OCI-LY1 (cell line): ENCODE measurements around the gene TMEM156.
A peak's percentile ranks its signal among the peaks of the same experiment; 100 is the strongest.

Experiments
- H2AFZ ChIP-seq: fragments of 200-600 bp; sonication (generic), shearing (Covaris generic); 2 replicates; pipeline ENCODE4 v1.6.0; 2014; ENCODE audit warnings: antibody characterized with exemption, mild to moderate bottlenecking, low read length
- H3F3A ChIP-seq: fragments of 200-600 bp; sonication (generic), shearing (Covaris generic); 2 replicates; pipeline ENCODE4 v1.6.0; 2014; ENCODE audit warnings: mild to moderate bottlenecking, antibody characterized with exemption, low read length, moderate library complexity; ENCODE audit not compliant: insufficient read depth
- H3K27ac ChIP-seq: fragments of 200-600 bp; sonication (generic); 2 replicates; pipeline ENCODE4 v1.5.1; 2014; ENCODE audit warnings: low read length, mixed run types, mild to moderate bottlenecking, low read depth; ENCODE audit not compliant: poor library complexity, severe bottlenecking
- H3K27me3 ChIP-seq: fragments of 200-600 bp; sonication (generic); 2 replicates; pipeline ENCODE4 v1.6.0; 2014; ENCODE audit warnings: antibody characterized with exemption, mild to moderate bottlenecking, low read length, moderate library complexity; ENCODE audit not compliant: insufficient read depth
- H3K36me3 ChIP-seq: fragments of 200-600 bp; sonication (generic); 2 replicates; pipeline ENCODE4 v1.6.1; 2014; ENCODE audit warnings: mild to moderate bottlenecking, antibody characterized with exemption, low read length, moderate library complexity, mixed read lengths; ENCODE audit not compliant: insufficient read depth
- H3K4me1 ChIP-seq: fragments of 200-600 bp; sonication (generic); 2 replicates; pipeline ENCODE4 v1.5.1; 2014; ENCODE audit warnings: mild to moderate bottlenecking, low read length, moderate library complexity; ENCODE audit not compliant: insufficient read depth, severe bottlenecking
- H3K4me2 ChIP-seq: fragments of 200-600 bp; sonication (generic), shearing (Covaris generic); 2 replicates; pipeline ENCODE4 v1.6.1; 2014; ENCODE audit warnings: low read length
- H3K4me3 ChIP-seq: fragments of 200-600 bp; sonication (generic); 2 replicates; pipeline ENCODE4 v1.5.1; 2014; ENCODE audit warnings: low read length, low read depth, mild to moderate bottlenecking, mixed read lengths; ENCODE audit not compliant: poor library complexity, severe bottlenecking
- H3K79me2 ChIP-seq: fragments of 200-600 bp; shearing (Covaris generic); 2 replicates; pipeline ENCODE4 v1.6.1; 2016; ENCODE audit warnings: mixed run types, low read length, mixed read lengths; ENCODE audit not compliant: insufficient read depth
- H3K9ac ChIP-seq: fragments of 200-600 bp; sonication (generic), shearing (Covaris generic); 2 replicates; pipeline ENCODE4 v1.6.1; 2014; ENCODE audit warnings: mild to moderate bottlenecking, low read length, mixed read lengths
- H3K9me2 ChIP-seq: fragments of 200-600 bp; sonication (generic), shearing (Covaris generic); 2 replicates; pipeline ENCODE4 v1.6.1; 2014; ENCODE audit warnings: low read depth, mild to moderate bottlenecking, low read length, mixed read lengths
- H3K9me3 ChIP-seq: fragments of 200-600 bp; shearing (Covaris generic); 2 replicates; pipeline ENCODE4 v1.6.1; 2014; ENCODE audit warnings: low read length, mixed read lengths
- H4K20me1 ChIP-seq: fragments of 200-600 bp; sonication (generic), shearing (Covaris generic); 2 replicates; pipeline ENCODE4 v1.6.0; 2016; ENCODE audit warnings: mild to moderate bottlenecking, low read length; ENCODE audit not compliant: insufficient read depth
- CTCF ChIP-seq: fragments of 200-600 bp; sonication (generic), shearing (Covaris generic); IDR thresholded peaks from 2 replicates; pipeline ENCODE4 v1.5.1; 2017; ENCODE audit warnings: mild to moderate bottlenecking, antibody characterized with exemption, low read length, moderate library complexity, mixed read lengths
- EZH2 ChIP-seq: fragments of 200-600 bp; sonication (generic), shearing (Covaris generic); IDR thresholded peaks from 2 replicates; pipeline ENCODE4 v1.8.0; 2017; ENCODE audit warnings: borderline replicate concordance, mixed run types, mild to moderate bottlenecking, antibody characterized with exemption, low read length, moderate library complexity, mixed read lengths

Gene TMEM156

GRCh38 chr4:39048311-39048710 is 16.1 kb upstream of the TMEM156 start:
- Histone ChIP-seq H3K4me1 (peaks cover 71% of the 10 kb centered on the region), H4K20me1 (no peaks in the 10 kb centered on the region), H3K9ac (no peak overlapping the region), H3K4me2 (peak overlapping the region; percentile 91; the same call in 1 of the 2 replicates), H3K36me3 (peaks cover 10% of the 10 kb centered on the region; the same call in 1 of the 2 replicates), H2AFZ (no peak overlapping the region), H3K9me3 (no peaks in the 10 kb centered on the region), H3K27ac (peak overlapping the region; percentile 85), H3F3A (no peaks in the 10 kb centered on the region), H3K79me2 (peaks cover 74% of the 10 kb centered on the region), H3K4me3 (peak overlapping the region; percentile 69), H3K9me2 (no peaks in the 10 kb centered on the region), H3K27me3 (no peaks in the 10 kb centered on the region)
- TF ChIP-seq CTCF (no peak), EZH2 (no peak)

GRCh38 chr4:39047681-39048080 is 15.5 kb upstream of the TMEM156 start:
- peak overlapping the region; percentile 85 for H3K27ac ChIP-seq
- H3K9me3 ChIP-seq = no peaks in the 10 kb centered on the region
- TF ChIP-seq CTCF (no peak), EZH2 (no peak)
- H2AFZ ChIP-seq = no peak overlapping the region
- peaks cover 10% of the 10 kb centered on the region; the same call in 1 of the 2 replicates for H3K36me3 ChIP-seq
- no peaks in the 10 kb centered on the region for H3K9me2 ChIP-seq
- no peaks in the 10 kb centered on the region for H3K27me3 ChIP-seq
- peaks cover 71% of the 10 kb centered on the region for H3K4me1 ChIP-seq
- peak overlapping the region; percentile 91 for H3K4me2 ChIP-seq
- no peaks in the 10 kb centered on the region for H4K20me1 ChIP-seq
- peak overlapping the region; percentile 69 for H3K4me3 ChIP-seq
- H3F3A ChIP-seq = no peaks in the 10 kb centered on the region
- H3K79me2 ChIP-seq = peaks cover 68% of the 10 kb centered on the region
- peak overlapping the region; percentile 14; the same call in 1 of the 2 replicates for H3K9ac ChIP-seq

GRCh38 chr4:39046249-39046648 is 14.0 kb upstream of the TMEM156 start:
- no peak for TF ChIP-seq CTCF
- no peak for TF ChIP-seq EZH2
- Histone ChIP-seq H3K9ac (peak overlapping the region; percentile 85), H3K4me1 (peaks cover 75% of the 10 kb centered on the region), H3K36me3 (peaks cover 10% of the 10 kb centered on the region; the same call in 1 of the 2 replicates), H3K27me3 (no peaks in the 10 kb centered on the region), H3K9me2 (no peaks in the 10 kb centered on the region), H3K4me2 (peak overlapping the region; percentile 91), H3K27ac (peak overlapping the region; percentile 85), H4K20me1 (no peaks in the 10 kb centered on the region), H3F3A (no peaks in the 10 kb centered on the region), H3K9me3 (no peaks in the 10 kb centered on the region), H3K79me2 (peaks cover 54% of the 10 kb centered on the region), H3K4me3 (peak overlapping the region; percentile 69), H2AFZ (no peak overlapping the region)
